Vagina (tissue), 2 donors: ENCODE data around the gene TRPC4. TPM values are rescaled to one million over a fixed set of nuclear protein-coding genes. Genes with fewer than 3 reads are reported as not detected.

Experiments used
- DNase-seq, 2 donors: peaks; one replicate each; pipeline ENCODE4 v3.0.0-alpha.2; 2017; ENCODE audit errors: extremely low spot score in 2 of 2
- H3K27ac ChIP-seq: fragments of 200-600 bp; sonication (generic); one replicate; pipeline ENCODE4 v1.5.1; 2019
- H3K27me3 ChIP-seq: fragments of 200-600 bp; sonication (generic); one replicate; pipeline ENCODE4 v1.5.1; 2019
- H3K36me3 ChIP-seq, 2 donors: fragments of 200-600 bp; sonication (generic); one replicate each; pipeline ENCODE4 v1.5.1; 2017 to 2019
- H3K4me1 ChIP-seq: fragments of 200-600 bp; sonication (generic); one replicate; pipeline ENCODE4 v1.5.1; 2019
- H3K4me3 ChIP-seq, 2 donors: fragments of 200-600 bp; sonication (generic); 1 replicate in 1 of 2; 2 replicates in 1 of 2; pipeline ENCODE4 v1.5.1; 2016 to 2019
- H3K9me3 ChIP-seq: fragments of 200-600 bp; sonication (generic); one replicate; pipeline ENCODE4 v1.5.1; 2019
- CTCF ChIP-seq, 3 experiments: fragments of 450-650 bp in 2 of 3; fragments of 200-600 bp in 1 of 3; sonication (generic) in 1 of 3; IDR thresholded peaks; one replicate each; pipeline ENCODE4 v1.5.1; 2017 to 2019; ENCODE audit warnings: antibody characterized with exemption in 3 of 3, mild to moderate bottlenecking in 2 of 3, moderate library complexity in 2 of 3
- POLR2A ChIP-seq, 2 donors: fragments of 450-650 bp; IDR thresholded peaks; one replicate each; pipeline ENCODE4 v1.6.1; 2017; ENCODE audit warnings: antibody characterized with exemption in 2 of 2, mild to moderate bottlenecking in 2 of 2, moderate library complexity in 2 of 2
- POLR2AphosphoS5 ChIP-seq, 2 donors: sonication (generic); formaldehyde crosslinking; IDR thresholded peaks; one replicate each; pipeline ENCODE4 v1.9.0; 2017; ENCODE audit warnings: antibody characterized with exemption in 2 of 2, mild to moderate bottlenecking in 2 of 2, low read depth in 1 of 2; ENCODE audit not compliant: insufficient read depth in 1 of 2
- intact Hi-C: fragments of 100-400 bp; cut with DNase I; formaldehyde crosslinking; loops from one replicate; pipeline ENCODE4 v1.15.1; 2023
- total RNA-seq: library from RNA; depleted of rRNA; stranded (reverse); fragments of >200 nt; gene quantifications from one replicate; pipeline ENCODE4 v1.2.3, GENCODE V29; 2016

The TRPC4 gene
- total RNA-seq, 1 donor from 2014 or later: 8.3 TPM

- H3K36me3 ChIP-seq: no peaks in the 10 kb centered on the region
- intact Hi-C loops: no loop called here
- no peak overlapping the region for H3K4me3 ChIP-seq
- no peak overlapping the region for H3K27ac ChIP-seq
- H3K9me3 ChIP-seq: no peaks in the 10 kb centered on the region
- DNase-seq: no peak
- H3K4me1 ChIP-seq: no peaks in the 10 kb centered on the region
- no peak for TF ChIP-seq POLR2AphosphoS5 (IDR thresholded peaks at IDR 0.05; ENCODE audit: insufficient read depth in 1 of 2, low read depth in 1 of 2)
- TF ChIP-seq POLR2A (IDR thresholded peaks at IDR 0.05): no peak
- TF ChIP-seq CTCF (IDR thresholded peaks at IDR 0.05): no peak
- no peaks in the 10 kb centered on the region for H3K27me3 ChIP-seq
Observed at GRCh38 chr13:37775871-37776270, 93.7 kb downstream of the TRPC4 start.

DNA sequence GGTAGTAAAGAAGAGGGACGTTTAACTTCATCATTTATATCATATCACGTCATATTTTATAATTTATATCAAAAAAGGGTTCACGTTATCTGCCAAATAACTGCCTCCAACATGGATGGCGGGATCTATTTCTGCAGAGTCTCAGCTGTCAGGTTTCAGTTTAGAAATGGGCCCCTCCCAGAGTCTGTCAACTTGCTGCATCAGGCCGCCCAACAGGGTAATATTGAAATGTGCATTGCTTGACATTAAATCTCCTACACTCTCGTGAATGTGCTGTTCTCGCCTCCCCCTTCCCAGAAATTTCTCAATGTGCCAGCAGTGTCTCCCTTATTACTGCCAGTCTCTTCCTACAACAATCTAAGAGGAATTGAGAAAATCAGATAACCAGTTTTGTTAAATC, 96.9 kb downstream of the TRPC4 start:
- no peak for TF ChIP-seq POLR2A (IDR thresholded peaks at IDR 0.05)
- TF ChIP-seq POLR2AphosphoS5 (IDR thresholded peaks at IDR 0.05; ENCODE audit: insufficient read depth in 1 of 2, low read depth in 1 of 2): no peak
- TF ChIP-seq CTCF (IDR thresholded peaks at IDR 0.05): no peak
- intact Hi-C loops: no loop called here
- no peak overlapping the region for H3K4me3 ChIP-seq
- DNase-seq: no peak
- no peaks in the 10 kb centered on the region for H3K27me3 ChIP-seq
- H3K36me3 ChIP-seq: no peaks in the 10 kb centered on the region
- no peak overlapping the region for H3K27ac ChIP-seq
- H3K4me1 ChIP-seq: no peaks in the 10 kb centered on the region
- no peaks in the 10 kb centered on the region for H3K9me3 ChIP-seq

GRCh38 chr13:37769545-37769944, 100.0 kb downstream of the TRPC4 start:
- no peak for TF ChIP-seq CTCF (IDR thresholded peaks at IDR 0.05)
- no peaks in the 10 kb centered on the region for H3K36me3 ChIP-seq
- no peak for DNase-seq
- H3K27me3 ChIP-seq: no peaks in the 10 kb centered on the region
- H3K9me3 ChIP-seq: no peaks in the 10 kb centered on the region
- H3K4me1 ChIP-seq: no peaks in the 10 kb centered on the region
- no peak overlapping the region for H3K27ac ChIP-seq
- intact Hi-C loops: no loop called here
- H3K4me3 ChIP-seq: no peak overlapping the region

- no peaks in the 10 kb centered on the region for H3K4me1 ChIP-seq
- no peak overlapping the region for H3K4me3 ChIP-seq
Observed at GRCh38 chr13:37769078-37769477, 100.5 kb downstream of the TRPC4 start.

GRCh38 chr13:37766502-37766901, 103.1 kb downstream of the TRPC4 start:
- intact Hi-C loops: no loop called here
- TF ChIP-seq POLR2A (IDR thresholded peaks at IDR 0.05): no peak
- TF ChIP-seq CTCF (IDR thresholded peaks at IDR 0.05): no peak
- no peak for TF ChIP-seq POLR2AphosphoS5 (IDR thresholded peaks at IDR 0.05; ENCODE audit: insufficient read depth in 1 of 2, low read depth in 1 of 2)
- H3K9me3 ChIP-seq: no peaks in the 10 kb centered on the region

More at GRCh38 chr13:37769078-37769477, 100.5 kb downstream of the TRPC4 start:
- TF ChIP-seq POLR2AphosphoS5 (IDR thresholded peaks at IDR 0.05; ENCODE audit: insufficient read depth in 1 of 2, low read depth in 1 of 2) (no peak), CTCF (IDR thresholded peaks at IDR 0.05) (no peak), POLR2A (IDR thresholded peaks at IDR 0.05) (no peak)
- no peaks in the 10 kb centered on the region for H3K9me3 ChIP-seq
- H3K27ac ChIP-seq: no peak overlapping the region
- intact Hi-C loops: no loop called here
- no peaks in the 10 kb centered on the region for H3K36me3 ChIP-seq
- H3K27me3 ChIP-seq: no peaks in the 10 kb centered on the region
- no peak for DNase-seq

More at GRCh38 chr13:37766502-37766901, 103.1 kb downstream of the TRPC4 start:
- no peaks in the 10 kb centered on the region for H3K36me3 ChIP-seq
- no peak overlapping the region for H3K27ac ChIP-seq
- H3K4me1 ChIP-seq: no peaks in the 10 kb centered on the region
- H3K27me3 ChIP-seq: no peaks in the 10 kb centered on the region
- no peak overlapping the region for H3K4me3 ChIP-seq
- no peak for DNase-seq
